Caco-2 (cell line): ENCODE measurements around the gene NASP. TPM values are rescaled to one million over a fixed set of nuclear protein-coding genes. Genes with fewer than 3 reads are reported as not detected.

ENCODE experiments used
- BruUV-seq: library from RNA; stranded (reverse); fragments of 400-500 nt; replicated peaks from 2 replicates; lab custom pipeline; 2021; lab: Mats Ljungman, UMichigan
- CTCF ChIA-PET: fragments of 300-600 bp; sonication (Branson Sonifier 250); formaldehyde crosslinking; loops from one replicate; lab custom pipeline; 2022; ENCODE audit warnings: antibody characterized with exemption; lab: Charles Lee
- POLR2A ChIA-PET: fragments of 300-600 bp; sonication (Branson Sonifier 250); formaldehyde crosslinking; loops from one replicate; lab custom pipeline; 2022; ENCODE audit warnings: antibody characterized with exemption; lab: Charles Lee
- DNase-seq, 2 experiments: peaks; one replicate each; pipeline versions ENCODE4 v3.0.0 to v3.0.0-alpha.2; 2020 to 2022
- H3K27me3 ChIP-seq: replicated peaks from 2 replicates; pipeline ENCODE4 v1.6.0; 2011; ENCODE audit warnings: low read length; ENCODE audit not compliant: control insufficient read depth, insufficient read depth
- H3K36me3 ChIP-seq: 2 replicates; pipeline ENCODE4 v1.5.1; 2011; ENCODE audit warnings: low read length; ENCODE audit not compliant: control insufficient read depth, insufficient read depth
- H3K4me1 ChIP-seq: fragments of 250-450 bp; sonication (Bioruptor Pico); 2 replicates; pipeline ENCODE4 v1.5.1; 2020; ENCODE audit warnings: mild to moderate bottlenecking
- H3K4me3 ChIP-seq: 2 replicates; pipeline ENCODE4 v1.5.1; 2011; ENCODE audit warnings: low read depth, mild to moderate bottlenecking, control low read depth, low read length
- H3K9me3 ChIP-seq: fragments of 250-450 bp; sonication (Bioruptor Pico); 2 replicates; pipeline ENCODE4 v1.5.1; 2020; ENCODE audit warnings: mild to moderate bottlenecking, moderate library complexity
- H3K27ac Mint-ChIP-seq: one replicate; pipeline ENCODE4 v1.8.0; 2022; ENCODE audit warnings: mixed read lengths; ENCODE audit not compliant: unreplicated experiment
- H3K27me3 Mint-ChIP-seq: one replicate; pipeline ENCODE4 v1.8.0; 2022; ENCODE audit warnings: mixed read lengths; ENCODE audit not compliant: insufficient read depth, unreplicated experiment
- H3K36me3 Mint-ChIP-seq: one replicate; pipeline ENCODE4 v1.8.0; 2022; ENCODE audit warnings: mild to moderate bottlenecking, mixed read lengths; ENCODE audit not compliant: insufficient read depth, unreplicated experiment
- H3K4me1 Mint-ChIP-seq: one replicate; pipeline ENCODE4 v1.8.0; 2022; ENCODE audit warnings: low read depth, mixed read lengths; ENCODE audit not compliant: unreplicated experiment
- H3K4me3 Mint-ChIP-seq: one replicate; pipeline ENCODE4 v1.8.0; 2022; ENCODE audit warnings: mild to moderate bottlenecking, moderate library complexity, mixed read lengths; ENCODE audit not compliant: unreplicated experiment
- H3K9me3 Mint-ChIP-seq: one replicate; pipeline ENCODE4 v1.8.0; 2022; ENCODE audit warnings: mixed read lengths; ENCODE audit not compliant: unreplicated experiment
- CTCF ChIP-seq, 2 experiments: fragments of 200-600 bp in 1 of 2; IDR thresholded peaks; 1 replicate in 1 of 2; 2 replicates in 1 of 2; pipeline versions ENCODE4 v1.5.1 to v1.8.0; 2011 to 2022; ENCODE audit warnings: antibody characterized with exemption in 1 of 2, control low read depth in 1 of 2, inconsistent platforms in 1 of 2, low read depth in 1 of 2, low read length in 1 of 2, mild to moderate bottlenecking in 1 of 2, moderate library complexity in 1 of 2; ENCODE audit not compliant: insufficient read depth in 1 of 2, severe bottlenecking in 1 of 2, unreplicated experiment in 1 of 2
- intact Hi-C: fragments of 100-400 bp; cut with micrococcal nuclease; formaldehyde crosslinking; loops from one replicate; pipeline ENCODE4 v1.10.0; 2022; ENCODE audit not compliant: unreplicated experiment
- total RNA-seq: library from RNA; stranded (reverse); gene quantifications from 2 replicates; pipeline ENCODE4 v1.2.3, GENCODE V29; 2022

The NASP gene
- total RNA-seq, 1 experiment from 2014 or later, result 183 TPM

GRCh38 chr1:45640293-45640692 is 56.5 kb downstream of the NASP start:
- no peak overlapping the region for H3K27ac Mint-ChIP-seq

GRCh38 chr1:45643321-45643720 is 59.5 kb downstream of the NASP start:
- Histone ChIP-seq H3K4me1 (no peaks in the 10 kb centered on the region), H3K4me3 (no peak overlapping the region), H3K27me3 (no peaks in the 10 kb centered on the region), H3K9me3 (no peaks in the 10 kb centered on the region), H3K36me3 (no peaks in the 10 kb centered on the region)
- no peak for DNase-seq
- peaks cover 7% of the 10 kb centered on the region for H3K4me1 Mint-ChIP-seq
- H3K27ac Mint-ChIP-seq, result no peak overlapping the region
- POLR2A ChIA-PET, result no interaction called here
- no peak overlapping the region for H3K4me3 Mint-ChIP-seq
- no peak for TF ChIP-seq CTCF (IDR thresholded peaks at IDR 0.05; ENCODE audit: insufficient read depth in 1 of 2, low read depth in 1 of 2, low read length in 1 of 2, severe bottlenecking in 1 of 2, unreplicated experiment in 1 of 2)
- peaks cover 44% of the 10 kb centered on the region for H3K36me3 Mint-ChIP-seq
- CTCF ChIA-PET, result no interaction called here
- no peaks in the 10 kb centered on the region for H3K9me3 Mint-ChIP-seq
- intact Hi-C loops, result loop anchor here (5.0 kb wide), 1 partner anchor 239 kb away; no protein-coding TSS in a partner anchor
- H3K27me3 Mint-ChIP-seq, result no peaks in the 10 kb centered on the region
- no TSS peak for BruUV-seq

More at GRCh38 chr1:45640293-45640692, 56.5 kb downstream of the NASP start:
- H3K4me1 ChIP-seq, result no peaks in the 10 kb centered on the region
- BruUV-seq, result no TSS peak
- H3K9me3 Mint-ChIP-seq, result no peaks in the 10 kb centered on the region
- H3K4me3 Mint-ChIP-seq, result no peak overlapping the region
- TF ChIP-seq CTCF (IDR thresholded peaks at IDR 0.05; ENCODE audit: insufficient read depth in 1 of 2, low read depth in 1 of 2, low read length in 1 of 2, severe bottlenecking in 1 of 2, unreplicated experiment in 1 of 2), result no peak
- ChIA-PET POLR2A (interaction anchor here (0.6 kb wide), 1 partner anchor 48 kb away, joined by 4 read pairs; no protein-coding TSS in a partner anchor), CTCF (no interaction called here)
- H3K36me3 ChIP-seq, result no peaks in the 10 kb centered on the region
- intact Hi-C loops, result loop anchor here (5.0 kb wide), 1 partner anchor 242 kb away; no protein-coding TSS in a partner anchor
- H3K4me3 ChIP-seq, result no peak overlapping the region
- no peak for DNase-seq
- no peaks in the 10 kb centered on the region for H3K27me3 ChIP-seq
- no peaks in the 10 kb centered on the region for H3K27me3 Mint-ChIP-seq
- H3K36me3 Mint-ChIP-seq, result peaks cover 28% of the 10 kb centered on the region
- H3K9me3 ChIP-seq, result no peaks in the 10 kb centered on the region
- peaks cover 7% of the 10 kb centered on the region for H3K4me1 Mint-ChIP-seq

GRCh38 chr1:45643978-45644377 is 60.1 kb downstream of the NASP start:
- intact Hi-C loops, result loop anchor here (5.0 kb wide), 1 partner anchor 238 kb away; no protein-coding TSS in a partner anchor
- no peaks in the 10 kb centered on the region for H3K4me1 ChIP-seq
- no peaks in the 10 kb centered on the region for H3K9me3 ChIP-seq
- CTCF ChIA-PET, result interaction anchor here (0.5 kb wide), 1 partner anchor 144 kb away, joined by 9 read pairs; the partner anchor contains the start of gene MMACHC
- H3K4me3 ChIP-seq, result no peak overlapping the region
- Mint-ChIP-seq H3K27ac (no peak overlapping the region), H3K4me1 (peaks cover 7% of the 10 kb centered on the region), H3K4me3 (no peak overlapping the region), H3K27me3 (no peaks in the 10 kb centered on the region), H3K9me3 (no peaks in the 10 kb centered on the region), H3K36me3 (peaks cover 48% of the 10 kb centered on the region)
- peak in 1 of 2 experiments; percentile 48 for TF ChIP-seq CTCF (IDR thresholded peaks at IDR 0.05; ENCODE audit: insufficient read depth in 1 of 2, low read depth in 1 of 2, low read length in 1 of 2, severe bottlenecking in 1 of 2, unreplicated experiment in 1 of 2)
- POLR2A ChIA-PET, result no interaction called here
- no peaks in the 10 kb centered on the region for H3K27me3 ChIP-seq
- DNase-seq, result peak in 1 of 2 experiments; percentile 12
- no TSS peak for BruUV-seq
- no peaks in the 10 kb centered on the region for H3K36me3 ChIP-seq
